Neuron (in vitro differentiated cells): ENCODE data around the gene PPP1R2.
"Not testable (repeated sequence)": the region's sequence is repeated elsewhere in the genome, so short reads cannot be mapped to it uniquely, and the experiment has no call there.

Experiments
- H2AFZ ChIP-seq: one replicate; pipeline ENCODE4 v1.6.1; 2013; ENCODE audit warnings: low read depth, mild to moderate bottlenecking, inconsistent platforms, low read length, moderate library complexity
- H3K27me3 ChIP-seq: one replicate; pipeline ENCODE4 v1.6.1; 2013; ENCODE audit warnings: low read length; ENCODE audit not compliant: insufficient read depth
- H3K36me3 ChIP-seq: one replicate; pipeline ENCODE4 v1.6.1; 2013; ENCODE audit warnings: low read length; ENCODE audit not compliant: insufficient read depth
- H3K4me1 ChIP-seq: one replicate; pipeline ENCODE4 v1.6.1; 2013; ENCODE audit warnings: low read length; ENCODE audit not compliant: insufficient read depth
- H3K4me3 ChIP-seq: 2 replicates; pipeline ENCODE4 v1.5.1; 2013; ENCODE audit warnings: mild to moderate bottlenecking, low read length, moderate library complexity
- H3K9me3 ChIP-seq: one replicate; pipeline ENCODE4 v1.6.1; 2013; ENCODE audit warnings: low read length

The PPP1R2 gene

GRCh38 chr3:195517030-195517429 lies 26.1 kb downstream of the PPP1R2 start:
- Histone ChIP-seq H3K4me3 (no peak overlapping the region), H3K36me3 (peaks cover 20% of the 10 kb centered on the region), H2AFZ (no peak overlapping the region), H3K9me3 (no peaks in the 10 kb centered on the region), H3K4me1 (no peaks in the 10 kb centered on the region), H3K27me3 (no peaks in the 10 kb centered on the region)

GRCh38 chr3:195514610-195515235 lies 28.4 kb downstream of the PPP1R2 start:
- peaks cover 21% of the 10 kb centered on the region for H3K36me3 ChIP-seq
- H2AFZ ChIP-seq, H3K27me3 ChIP-seq: not testable (repeated sequence)

GRCh38 chr3:195512798-195513345 lies 30.3 kb downstream of the PPP1R2 start:
- no peak overlapping the region for H2AFZ ChIP-seq
- no peaks in the 10 kb centered on the region for H3K27me3 ChIP-seq
- no peaks in the 10 kb centered on the region for H3K9me3 ChIP-seq
- no peak overlapping the region for H3K4me3 ChIP-seq
- peaks cover 17% of the 10 kb centered on the region for H3K36me3 ChIP-seq
- H3K4me1 ChIP-seq: no peaks in the 10 kb centered on the region

More at GRCh38 chr3:195514610-195515235, 28.4 kb downstream of the PPP1R2 start:
- not testable (repeated sequence) for H3K9me3 ChIP-seq, H3K4me3 ChIP-seq, H3K4me1 ChIP-seq

GRCh38 chr3:195511136-195511535 lies 32.0 kb downstream of the PPP1R2 start:
- no peak overlapping the region for H2AFZ ChIP-seq
- H3K27me3 ChIP-seq: no peaks in the 10 kb centered on the region
- H3K4me3 ChIP-seq: no peak overlapping the region
- peaks cover 11% of the 10 kb centered on the region for H3K36me3 ChIP-seq
- H3K4me1 ChIP-seq: no peaks in the 10 kb centered on the region
- no peaks in the 10 kb centered on the region for H3K9me3 ChIP-seq

- H2AFZ ChIP-seq: no peak overlapping the region
- H3K27me3 ChIP-seq: no peaks in the 10 kb centered on the region
- peaks cover 4% of the 10 kb centered on the region for H3K36me3 ChIP-seq
- no peaks in the 10 kb centered on the region for H3K4me1 ChIP-seq
- H3K4me3 ChIP-seq: no peak overlapping the region
- H3K9me3 ChIP-seq: no peaks in the 10 kb centered on the region
Observed at GRCh38 chr3:195508185-195508584, 34.9 kb downstream of the PPP1R2 start.

- no peaks in the 10 kb centered on the region for H3K27me3 ChIP-seq
- no peaks in the 10 kb centered on the region for H3K36me3 ChIP-seq
- no peak overlapping the region for H3K4me3 ChIP-seq
- H2AFZ ChIP-seq: no peak overlapping the region
- no peaks in the 10 kb centered on the region for H3K9me3 ChIP-seq
- no peaks in the 10 kb centered on the region for H3K4me1 ChIP-seq
Observed at GRCh38 chr3:195475614-195476013, 67.5 kb downstream of the PPP1R2 start.

- not testable (repeated sequence) for H3K4me3 ChIP-seq, H3K4me1 ChIP-seq, H3K36me3 ChIP-seq, H3K9me3 ChIP-seq, H2AFZ ChIP-seq, H3K27me3 ChIP-seq
Observed at GRCh38 chr3:195475116-195475515, 68.0 kb downstream of the PPP1R2 start.

- Histone ChIP-seq H3K4me1 (no peaks in the 10 kb centered on the region), H3K27me3 (no peaks in the 10 kb centered on the region), H3K9me3 (no peaks in the 10 kb centered on the region), H3K36me3 (no peaks in the 10 kb centered on the region), H2AFZ (no peak overlapping the region), H3K4me3 (no peak overlapping the region)
Observed at GRCh38 chr3:195468841-195469240, 74.3 kb downstream of the PPP1R2 start.

GRCh38 chr3:195468391-195468776 lies 74.7 kb downstream of the PPP1R2 start:
- H3K4me1 ChIP-seq: no peaks in the 10 kb centered on the region
- H3K4me3 ChIP-seq: no peak overlapping the region
- H3K27me3 ChIP-seq: no peaks in the 10 kb centered on the region
- H2AFZ ChIP-seq: no peak overlapping the region
- no peaks in the 10 kb centered on the region for H3K9me3 ChIP-seq
- H3K36me3 ChIP-seq: no peaks in the 10 kb centered on the region

- Histone ChIP-seq H3K36me3 (no peaks in the 10 kb centered on the region), H3K9me3 (no peaks in the 10 kb centered on the region), H3K4me1 (no peaks in the 10 kb centered on the region), H3K4me3 (no peak overlapping the region), H3K27me3 (no peaks in the 10 kb centered on the region), H2AFZ (no peak overlapping the region)
Observed at GRCh38 chr3:195467641-195468390, 75.3 kb downstream of the PPP1R2 start.

- no peak overlapping the region for H3K4me3 ChIP-seq
- no peaks in the 10 kb centered on the region for H3K36me3 ChIP-seq
- no peaks in the 10 kb centered on the region for H3K27me3 ChIP-seq
- no peak overlapping the region for H2AFZ ChIP-seq
- H3K4me1 ChIP-seq: no peaks in the 10 kb centered on the region
- H3K9me3 ChIP-seq: no peaks in the 10 kb centered on the region
Observed at GRCh38 chr3:195466251-195466650, 76.9 kb downstream of the PPP1R2 start.
